HG03457 (cell line): ENCODE results near the gene ARL5A.
"Not testable (repeated sequence)": the region's sequence is repeated elsewhere in the genome, so short reads cannot be mapped to it uniquely, and the experiment has no call there.

Source experiments
- ATAC-seq: cut with Tn5 transposase; IDR thresholded peaks from one replicate; pipeline ENCODE4 v1.9.1; 2021; ENCODE audit warnings: moderate number of reproducible peaks; ENCODE audit not compliant: unreplicated experiment

Gene ARL5A

DNA sequence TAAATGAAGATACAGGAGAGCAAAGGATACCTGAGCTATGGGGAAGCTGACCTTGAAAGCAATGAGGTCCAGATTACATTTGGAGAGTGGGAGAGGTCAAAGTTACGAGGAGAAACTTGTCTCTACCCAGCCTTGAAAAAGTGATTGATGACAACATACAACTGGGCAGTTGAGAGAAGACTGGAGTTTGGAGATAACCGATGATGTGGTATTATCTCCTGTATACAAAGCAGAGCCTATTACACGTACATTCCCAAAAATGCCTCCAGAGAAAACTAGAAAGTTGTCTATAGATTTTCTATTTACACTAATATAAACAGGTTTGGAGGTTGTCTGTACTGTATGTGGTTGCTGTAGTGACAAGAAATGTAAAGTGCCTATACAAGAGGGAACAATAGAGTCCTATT is 28.3 kb downstream of the ARL5A start:
- ATAC-seq: no peak

DNA sequence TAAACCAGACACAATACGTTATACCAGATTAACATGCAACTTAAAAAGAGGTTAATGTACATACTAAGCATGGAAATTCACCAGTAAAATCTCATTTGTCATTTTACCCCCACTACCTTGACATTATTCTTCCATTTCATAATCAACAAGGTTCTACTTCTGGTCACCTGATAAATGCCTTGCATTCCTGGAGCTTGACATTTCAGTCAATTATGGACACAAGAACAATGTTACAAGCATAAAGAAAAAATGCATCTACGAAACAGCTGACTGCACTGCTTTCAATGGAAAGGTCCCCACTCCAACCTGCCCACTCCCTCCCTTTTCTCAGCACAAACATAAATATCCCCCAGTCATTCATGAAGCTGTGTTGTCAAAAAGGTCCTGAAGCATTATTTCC is 31.4 kb downstream of the ARL5A start:
- no peak for ATAC-seq

DNA sequence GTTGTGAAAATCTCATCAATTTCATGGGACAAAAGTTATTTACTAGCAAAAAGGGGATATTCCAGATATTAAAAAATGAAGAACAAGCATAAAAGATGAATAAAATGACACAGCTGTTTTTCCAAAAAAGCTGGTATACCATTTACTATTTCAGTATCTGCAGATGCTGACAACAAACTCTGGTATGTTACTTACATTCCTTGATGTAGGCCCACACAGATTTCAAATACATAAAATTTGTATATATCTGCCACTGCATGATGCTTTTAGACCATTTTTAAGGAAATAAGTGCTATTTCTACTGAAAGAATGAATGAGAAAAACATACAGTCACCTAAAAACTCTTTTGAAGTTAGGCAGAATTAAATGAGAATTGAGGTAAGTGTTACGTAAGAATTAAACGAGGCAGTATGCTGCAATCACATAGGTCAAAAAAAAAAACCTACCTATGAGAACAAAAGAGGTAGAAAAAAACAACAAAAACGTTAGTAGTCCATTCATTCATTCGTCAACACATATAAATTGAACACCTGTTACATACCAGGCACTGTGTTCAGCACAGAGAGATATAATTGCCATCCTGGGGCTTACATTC is 32.5 kb downstream of the ARL5A start:
- no peak for ATAC-seq

DNA sequence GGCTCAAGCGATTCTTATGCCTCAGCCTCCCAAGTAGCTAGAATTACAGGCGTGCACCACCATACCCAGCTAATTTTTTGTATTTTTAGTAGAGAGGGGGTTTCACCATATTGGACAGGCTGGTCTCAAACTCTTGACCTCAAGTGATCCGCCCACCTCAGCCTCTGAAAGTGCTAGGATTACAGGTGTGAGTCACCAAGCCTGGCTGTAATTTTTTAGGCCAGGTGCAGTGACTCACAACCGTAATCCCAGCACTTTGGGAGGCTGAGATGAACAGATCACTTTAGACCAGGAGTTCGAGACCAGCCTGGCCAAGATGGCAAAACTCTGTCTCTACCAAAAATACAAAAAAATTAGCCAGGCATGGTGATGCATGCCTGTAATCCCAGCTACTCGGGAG is 33.8 kb downstream of the ARL5A start:
- ATAC-seq: not testable (repeated sequence)

DNA sequence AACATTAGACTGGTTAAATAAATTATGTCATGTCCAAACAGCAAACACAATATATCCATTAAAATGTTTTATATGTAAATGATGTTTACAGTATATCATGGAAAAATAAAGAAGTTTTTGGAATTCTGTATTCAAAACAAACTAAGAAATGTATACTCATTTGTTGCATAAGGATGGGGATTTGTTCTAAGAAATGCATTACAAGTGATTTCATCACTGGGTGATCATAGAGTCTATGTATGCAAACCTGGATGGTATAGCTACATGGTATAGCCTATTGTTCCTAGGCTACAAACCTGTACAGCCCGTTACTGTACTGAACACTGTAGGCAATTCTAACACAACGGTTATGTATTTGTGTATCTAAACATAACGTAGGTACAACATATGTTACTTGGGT is 35.1 kb downstream of the ARL5A start:
- no peak for ATAC-seq

DNA sequence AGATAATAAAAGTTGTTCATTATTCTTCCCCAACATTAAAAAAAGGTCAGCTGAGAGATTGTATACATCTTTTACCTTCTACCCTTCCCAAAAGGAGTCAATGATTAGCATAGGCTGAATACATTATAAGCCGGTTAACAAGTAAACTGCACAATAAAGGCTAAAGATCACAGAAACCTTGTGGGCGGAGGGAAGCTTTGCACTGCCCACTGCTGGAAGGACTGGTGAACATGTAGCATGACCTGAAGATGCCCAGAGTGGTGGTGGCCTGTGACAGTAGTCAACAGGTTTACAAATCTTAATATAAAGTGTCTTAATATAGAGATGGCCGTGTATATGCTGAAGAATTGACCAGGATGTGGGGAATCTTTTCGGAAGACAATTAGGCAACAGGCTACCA is 35.6 kb downstream of the ARL5A start:
- no peak for ATAC-seq

DNA sequence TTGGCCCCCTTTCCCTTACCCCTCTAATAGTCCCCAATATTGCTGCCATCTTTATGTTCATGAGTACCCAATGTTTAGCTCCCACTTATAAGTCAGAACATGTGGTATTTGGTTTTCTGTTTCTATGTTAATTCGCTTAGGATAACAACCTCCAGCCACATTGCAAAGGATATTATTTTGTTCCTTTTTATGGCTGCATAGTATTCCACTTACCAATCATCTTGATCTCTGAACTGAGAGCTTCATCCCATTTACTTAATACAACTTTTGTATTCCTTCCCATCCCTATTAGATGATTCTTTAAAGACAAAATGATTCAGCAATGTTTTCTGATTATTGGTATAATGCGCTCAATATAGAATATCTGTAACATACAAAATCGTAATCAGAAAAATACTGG is 36.7 kb downstream of the ARL5A start:
- no peak for ATAC-seq

DNA sequence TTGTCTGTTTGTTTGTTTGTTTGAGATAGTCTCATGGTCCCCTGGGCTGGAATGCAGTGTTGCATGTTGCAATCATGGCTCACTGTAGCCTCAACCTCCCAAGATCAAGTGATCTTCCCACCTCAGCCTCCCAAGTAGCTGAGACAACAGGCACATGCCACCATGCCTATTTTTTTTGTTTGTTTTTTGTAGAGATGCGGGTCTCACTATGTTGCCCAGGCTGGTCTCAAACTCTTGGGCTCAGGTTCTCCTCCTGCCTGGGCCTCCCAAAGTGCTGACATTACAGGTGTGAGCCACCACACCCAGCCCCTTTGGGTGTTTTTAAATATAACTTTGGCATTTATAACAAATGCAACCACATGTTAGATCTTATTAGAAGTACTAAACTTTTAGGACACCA is 37.5 kb downstream of the ARL5A start:
- no peak for ATAC-seq

DNA sequence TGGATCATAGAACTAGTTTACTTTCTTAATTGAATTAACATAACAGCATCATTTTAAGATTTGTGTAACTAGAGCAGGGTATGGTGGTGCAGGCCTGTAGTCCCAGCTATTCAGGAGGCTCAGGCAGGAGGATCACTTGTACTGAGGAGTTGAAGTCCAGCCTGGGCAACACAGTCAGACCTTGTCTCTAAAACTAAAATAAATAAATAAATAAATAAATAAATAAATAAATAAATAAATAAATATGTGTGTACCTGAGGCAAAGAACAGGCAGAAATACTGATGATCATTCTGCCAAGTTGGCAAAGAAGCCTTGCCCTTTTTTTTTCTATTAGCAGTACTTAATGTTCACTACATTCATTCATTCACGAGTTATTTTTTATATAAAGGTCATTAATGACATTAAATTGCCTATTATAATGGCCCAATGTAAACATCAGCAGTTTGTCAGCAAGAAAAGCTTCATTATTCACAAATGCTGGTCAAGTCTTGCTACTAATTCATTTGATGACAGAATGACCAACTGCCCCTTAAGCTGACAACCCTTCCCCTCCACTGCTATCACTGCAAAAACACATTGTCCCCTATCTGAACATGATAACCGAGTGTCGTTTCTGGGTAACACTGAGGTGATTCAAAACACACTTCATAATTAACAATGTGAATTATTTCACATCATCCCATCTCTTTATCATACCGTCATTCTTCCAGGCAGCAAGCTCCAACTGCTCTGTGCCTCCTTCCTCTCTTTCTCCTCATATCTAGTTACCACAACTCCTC is 39.0 kb downstream of the ARL5A start:
- no peak for ATAC-seq

DNA sequence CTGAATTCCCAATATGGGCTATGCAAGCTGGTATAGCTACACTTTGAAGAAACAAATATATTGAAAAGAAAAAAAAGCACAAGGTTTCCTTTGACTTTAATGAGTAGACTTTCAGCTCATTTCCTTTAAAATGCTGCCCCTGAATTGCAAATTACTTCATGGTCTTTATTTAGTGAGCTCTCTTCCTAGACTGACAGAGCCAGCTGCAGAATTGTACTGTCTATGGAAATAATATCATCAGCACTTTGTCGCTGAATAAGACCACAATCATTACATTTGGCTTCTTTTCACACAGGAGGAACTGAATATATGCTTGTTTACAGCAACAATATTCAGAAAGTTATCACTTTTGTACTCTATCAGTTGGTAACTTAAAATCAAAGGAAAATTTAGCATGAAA is 41.7 kb downstream of the ARL5A start:
- no peak for ATAC-seq

DNA sequence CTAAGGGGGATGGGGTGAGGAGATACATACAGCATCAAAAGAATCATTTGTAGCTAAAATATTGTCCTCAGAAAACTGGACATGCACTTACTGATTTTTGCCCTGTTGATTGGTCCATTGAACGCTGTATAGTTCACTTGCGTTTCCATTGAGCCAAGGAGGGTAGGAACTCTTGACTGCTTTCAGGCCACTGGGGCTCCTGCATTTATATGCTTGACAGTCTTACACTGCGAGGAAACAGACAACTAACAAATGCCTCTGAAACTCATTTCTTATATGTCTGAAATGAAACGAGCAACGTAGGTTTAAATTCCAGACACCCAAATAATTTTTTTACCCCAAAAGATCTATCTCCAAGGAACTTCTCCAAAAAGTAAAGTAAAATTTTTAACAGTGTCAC is 42.1 kb downstream of the ARL5A start:
- ATAC-seq: no peak

DNA sequence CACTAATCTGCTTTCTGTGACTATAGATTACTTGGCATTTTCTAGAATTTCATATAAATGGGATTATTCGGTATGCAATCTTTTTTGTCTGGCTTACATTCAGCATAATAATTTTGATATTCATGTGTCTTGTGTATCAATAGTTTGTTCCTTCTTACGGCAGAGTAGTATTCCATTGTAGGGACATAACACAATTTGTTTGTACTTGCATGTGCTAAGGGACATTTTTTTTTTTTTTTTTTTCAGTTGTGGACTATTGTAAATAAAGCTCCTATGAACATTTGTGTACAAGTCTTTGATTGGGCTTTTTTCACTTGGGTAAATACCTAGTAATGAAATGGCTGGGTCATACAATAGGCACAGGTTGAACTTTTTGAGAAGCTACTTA is 45.1 kb downstream of the ARL5A start:
- ATAC-seq: no peak

DNA sequence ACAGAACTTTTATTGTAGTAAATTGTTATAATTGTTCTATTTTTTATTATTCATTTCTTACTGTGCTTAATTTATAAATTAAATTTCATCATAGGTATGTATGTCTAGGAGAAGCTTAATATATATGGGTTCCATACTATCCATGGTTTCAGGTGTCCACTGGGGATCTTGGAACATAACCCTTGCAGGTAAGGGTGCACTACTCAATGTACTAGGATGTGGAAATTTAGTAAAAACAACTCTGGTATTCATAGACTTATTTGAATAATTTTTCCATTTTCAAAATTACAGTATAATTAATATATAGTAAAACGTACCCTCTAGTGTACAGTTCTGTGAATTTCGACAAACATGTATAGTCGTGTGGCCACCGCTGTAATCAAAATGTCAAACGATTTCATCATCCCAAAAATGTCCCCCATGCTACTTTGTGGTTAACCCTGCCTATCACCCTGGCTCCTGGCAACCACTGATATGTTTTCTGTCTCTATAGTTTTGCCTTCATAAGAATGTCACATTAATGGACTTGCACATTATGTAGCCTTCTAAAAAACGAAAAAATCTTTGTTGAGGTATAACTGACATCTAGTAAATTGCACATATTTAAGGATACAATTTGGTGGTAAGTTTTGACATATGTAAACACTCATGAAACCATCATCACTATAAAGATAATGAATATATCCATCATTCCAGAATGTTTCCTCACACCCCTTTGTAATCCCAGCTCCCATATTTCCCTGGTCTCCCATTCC is 45.7 kb downstream of the ARL5A start:
- no peak for ATAC-seq

DNA sequence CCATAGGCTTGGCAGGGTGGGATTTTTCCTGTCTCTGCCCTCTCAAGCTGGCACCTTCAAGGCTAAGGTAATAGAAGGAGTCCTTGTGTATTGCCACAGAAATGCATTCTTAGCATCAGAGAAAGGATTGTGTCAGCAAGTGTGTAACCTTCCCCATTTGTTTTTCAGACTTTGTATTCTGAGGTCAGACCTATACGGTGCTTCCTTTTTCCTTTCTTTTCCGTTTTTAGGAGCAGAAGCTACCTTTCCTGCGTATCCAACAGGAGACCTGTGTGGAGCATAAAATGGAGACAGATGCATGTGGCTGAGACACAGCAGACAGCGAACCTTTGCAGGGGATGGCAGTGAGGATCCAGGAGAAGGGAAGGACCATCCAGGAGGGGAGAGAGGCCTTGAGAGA is 46.6 kb downstream of the ARL5A start:
- no peak for ATAC-seq

DNA sequence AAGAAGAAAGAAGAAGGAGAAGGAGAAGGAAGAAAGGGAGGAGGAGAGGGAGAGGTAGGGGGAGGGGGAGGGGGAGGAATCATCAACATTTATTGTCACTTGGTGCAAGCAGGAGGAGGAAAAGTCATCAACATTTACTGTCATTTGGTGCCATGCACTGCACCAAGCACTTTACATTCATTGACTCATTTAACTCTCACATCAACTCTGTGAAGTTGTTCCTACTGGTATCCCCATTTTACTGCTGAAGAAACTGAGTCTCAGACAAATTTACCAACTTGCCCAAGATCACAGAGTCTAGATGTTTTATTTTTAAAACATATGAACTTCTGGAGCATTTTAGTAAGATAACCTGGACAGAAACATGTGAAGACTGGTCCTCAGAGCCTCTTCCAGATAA is 47.3 kb downstream of the ARL5A start:
- no peak for ATAC-seq

DNA sequence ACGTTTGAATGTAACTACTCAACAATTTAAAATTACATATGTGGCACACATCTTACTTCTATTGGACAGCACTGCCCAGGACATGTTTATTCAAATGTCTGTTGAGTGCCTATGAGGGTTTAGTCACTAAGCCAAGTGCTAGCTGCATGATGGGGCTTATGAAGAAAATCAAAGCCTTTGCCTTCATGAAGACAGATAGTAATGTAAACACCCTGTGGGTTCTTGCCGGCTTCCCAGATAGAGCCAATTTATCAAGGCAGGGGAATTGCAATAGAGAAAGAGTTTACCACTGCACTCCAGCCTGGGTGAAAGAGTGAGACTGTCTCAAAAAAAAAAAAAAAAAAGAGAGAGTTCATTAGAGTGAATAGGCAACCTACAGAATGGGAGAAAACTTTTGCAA is 50.3 kb downstream of the ARL5A start:
- no peak for ATAC-seq

DNA sequence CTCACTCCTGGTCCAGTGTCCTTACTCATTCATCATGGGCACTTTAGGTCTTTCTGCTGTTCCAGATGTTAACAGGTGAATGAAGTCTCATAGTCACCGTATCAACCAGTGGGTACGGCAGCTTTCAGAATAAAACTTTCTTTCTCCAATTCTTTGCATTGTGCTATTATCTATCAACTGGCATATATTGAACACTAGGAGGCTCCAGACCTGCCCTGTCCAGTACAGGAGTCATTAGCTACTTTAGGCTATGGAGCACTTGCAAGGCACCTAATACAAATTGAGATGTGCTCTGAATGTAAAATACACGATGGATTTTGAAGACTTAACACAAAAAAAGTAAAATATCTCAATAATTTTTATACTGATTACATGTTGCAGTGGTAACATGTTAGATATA is 50.7 kb downstream of the ARL5A start:
- ATAC-seq: no peak

DNA sequence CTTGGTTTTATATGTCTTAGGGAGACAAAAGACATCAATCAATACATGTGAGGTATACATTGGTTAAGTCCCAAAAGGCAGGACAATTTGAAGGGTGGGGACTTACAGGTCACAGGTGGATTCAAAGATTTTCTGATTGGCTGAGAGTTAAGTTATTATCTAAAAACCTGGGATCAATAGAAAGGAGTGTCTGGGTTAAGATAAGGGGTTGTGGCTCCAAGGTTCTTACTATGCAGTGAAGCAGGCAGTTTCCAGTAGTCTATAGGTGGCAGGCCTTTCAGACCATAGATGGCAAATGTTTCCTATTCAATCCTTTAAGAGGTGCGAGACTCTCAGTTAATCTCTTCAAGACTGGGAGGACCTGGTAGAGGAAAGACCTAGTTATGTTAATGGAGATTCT is 51.9 kb downstream of the ARL5A start:
- ATAC-seq: no peak

DNA sequence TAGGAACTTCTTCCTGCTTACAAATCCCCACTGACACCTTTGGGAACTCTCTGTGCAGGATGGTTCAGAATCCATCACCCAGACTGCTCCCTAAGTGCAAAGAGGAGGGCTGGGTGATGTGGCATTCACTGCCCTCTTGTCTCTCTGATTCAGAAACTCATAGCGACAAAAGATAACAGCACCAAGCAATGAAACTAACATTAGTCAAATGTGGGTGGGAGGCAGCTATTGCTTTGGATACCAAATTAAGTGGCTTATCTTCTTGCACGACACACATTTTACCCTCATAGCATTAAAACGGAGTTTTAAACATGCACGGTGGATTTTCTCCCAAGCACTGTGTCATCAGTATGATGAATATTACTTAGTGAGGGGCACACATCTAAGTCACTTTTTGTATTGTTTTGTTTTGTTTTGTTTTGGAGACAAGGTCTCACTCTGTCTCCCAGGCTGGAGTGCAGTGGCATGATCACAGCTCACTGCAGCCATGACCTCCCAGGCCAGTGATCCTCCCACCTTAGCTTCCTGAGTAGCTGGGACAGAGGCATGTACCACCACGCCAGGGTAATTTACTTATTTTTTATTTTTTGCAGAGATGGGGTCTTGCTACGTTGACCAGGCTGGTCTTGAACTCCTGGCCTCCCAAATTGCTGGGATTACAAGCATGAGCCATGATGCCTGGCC is 53.0 kb downstream of the ARL5A start:
- no peak for ATAC-seq

DNA sequence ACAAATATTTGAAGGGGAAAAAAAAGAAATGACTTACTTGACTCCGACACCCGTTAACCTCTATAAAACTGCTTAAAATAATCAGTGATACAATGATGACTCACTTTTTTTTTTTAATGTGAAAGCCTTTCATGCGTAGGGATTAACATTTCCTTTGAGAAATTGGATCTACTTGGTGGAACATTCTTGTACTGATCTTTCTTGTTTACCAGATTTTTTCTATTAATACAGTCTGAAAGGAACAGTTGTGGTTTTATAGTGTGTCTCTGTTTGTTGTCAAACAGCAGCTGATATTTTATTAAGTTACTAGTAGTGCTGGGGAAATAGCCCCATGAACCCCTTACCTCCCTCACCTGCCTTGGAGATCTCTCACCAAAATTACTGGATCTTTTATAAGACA is 53.7 kb downstream of the ARL5A start:
- ATAC-seq: no peak

DNA sequence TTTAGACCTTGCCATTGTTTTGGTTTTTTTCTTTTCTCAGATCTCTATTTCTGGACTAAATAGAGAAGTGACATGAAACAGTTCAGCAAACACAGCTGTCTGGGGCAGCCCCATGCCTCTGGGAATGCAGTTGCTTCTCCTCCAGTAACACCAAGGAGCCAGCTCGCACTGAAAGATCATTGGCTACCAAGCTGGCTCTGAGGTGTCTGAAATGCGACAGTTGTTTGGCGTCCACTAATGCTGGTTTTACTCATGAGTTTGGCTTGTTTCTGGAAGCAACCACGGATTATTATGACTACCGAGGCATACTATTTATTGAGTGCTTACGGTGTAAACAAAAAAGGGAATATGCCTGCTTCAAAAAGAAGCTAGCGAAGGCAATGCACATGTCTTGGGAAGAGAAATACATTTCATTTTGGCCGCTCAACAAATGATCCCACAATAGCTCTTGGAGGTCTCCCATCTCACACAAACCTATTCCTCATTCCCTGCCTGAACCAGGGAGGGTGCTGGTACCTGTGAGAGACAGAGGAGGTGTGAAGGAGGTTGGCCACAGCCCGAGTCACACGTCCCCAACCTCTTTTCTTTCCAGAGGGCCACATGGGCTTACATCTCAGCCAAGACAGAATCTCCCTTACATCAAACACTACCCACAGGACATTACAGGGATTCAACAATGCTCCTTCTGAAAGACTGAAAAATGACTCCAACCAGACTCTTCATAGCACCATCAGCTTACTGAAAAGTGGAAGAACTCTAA is 56.4 kb downstream of the ARL5A start:
- ATAC-seq: peak; percentile 96
